A549 (cell line): ENCODE measurements around the gene DTNA. TPM values are rescaled to one million over a fixed set of nuclear protein-coding genes. Genes with fewer than 3 reads are reported as not detected.

Source experiments
- ATAC-seq, 2 experiments: fragments of 200-7000 bp in 1 of 2; fragments of >200 bp in 1 of 2; cut with Nextera tagmentation in 1 of 2; cut with Tn5 transposase in 1 of 2; 3 replicates each; pipeline versions ENCODE4 v1.8.0 to v1.9.1; 2018 to 2020; ENCODE audit warnings: mild to moderate bottlenecking in 1 of 2, moderate library complexity in 1 of 2
- CTCF ChIA-PET: fragments of 300-600 bp; sonication (Branson Sonifier 250); formaldehyde crosslinking; extraction: SDS; loops from one replicate; lab custom pipeline; 2021; ENCODE audit warnings: antibody characterized with exemption, inconsistent platforms; lab: Yijun Ruan, JAX
- POLR2A ChIA-PET: fragments of 350-600 bp; formaldehyde crosslinking; extraction: SDS; loops from one replicate; lab custom pipeline; 2021; ENCODE audit warnings: antibody characterized with exemption, inconsistent platforms; lab: Yijun Ruan, JAX
- DNase-seq, 2 experiments: peaks; one replicate each; pipeline versions ENCODE4 v3.0.0 to v3.0.0-alpha.2; 2011 to 2016; ENCODE audit warnings: low read depth in 1 of 2, low spot score in 1 of 2
- FAIRE-seq: peaks from 2 replicates; lab custom pipeline; 2011; peaks lifted over from hg19 to GRCh38; lab: Jason Lieb, UNC
- H3K27ac ChIP-seq, 2 experiments: fragments of >200 bp; sonication (Bioruptor Twin); formaldehyde crosslinking; 3 replicates each; pipeline ENCODE4 v1.5.1; 2016 to 2017
- H3K4me1 ChIP-seq: fragments of >200 bp; sonication (Bioruptor Twin); formaldehyde crosslinking; 3 replicates; pipeline ENCODE4 v1.6.1; 2016
- H3K4me2 ChIP-seq: fragments of >200 bp; sonication (Bioruptor Twin); formaldehyde crosslinking; 3 replicates; pipeline ENCODE4 v1.6.1; 2016
- H3K4me3 ChIP-seq: fragments of >200 bp; sonication (Bioruptor Twin); formaldehyde crosslinking; 3 replicates; pipeline ENCODE4 v1.5.1; 2016
- H3K9me3 ChIP-seq: fragments of >200 bp; sonication (Bioruptor Twin); formaldehyde crosslinking; 3 replicates; pipeline ENCODE4 v1.6.1; 2016
- EHMT2 ChIP-seq: fragments of 200-600 bp; sonication (generic); IDR thresholded peaks from 2 replicates; pipeline ENCODE4 v1.6.1; 2016; ENCODE audit warnings: antibody characterized with exemption, low read depth, mild to moderate bottlenecking, moderate library complexity
- ESRRA ChIP-seq: fragments of 150-350 bp; IDR thresholded peaks from 2 replicates; pipeline ENCODE4 v1.6.1; 2014; ENCODE audit warnings: mild to moderate bottlenecking, low read length, borderline replicate concordance
- FOSB ChIP-seq: fragments of 250-450 bp; sonication (Bioruptor Pico); IDR thresholded peaks from 2 replicates; pipeline ENCODE4 v1.5.0; 2020; ENCODE audit warnings: mild to moderate bottlenecking, moderate library complexity
- FOXS1 ChIP-seq: fragments of 250-450 bp; sonication (Bioruptor Pico); IDR thresholded peaks from 2 replicates; pipeline ENCODE4 v1.5.0; 2020; ENCODE audit warnings: mild to moderate bottlenecking, moderate library complexity
- GATA3 ChIP-seq: IDR thresholded peaks from 2 replicates; pipeline ENCODE4 v1.6.1; 2012; ENCODE audit warnings: borderline replicate concordance
- HEYL ChIP-seq: fragments of 250-450 bp; sonication (Bioruptor Pico); IDR thresholded peaks from 2 replicates; pipeline ENCODE4 v1.8.0; 2021; ENCODE audit warnings: mild to moderate bottlenecking, moderate library complexity
- HOXA7 ChIP-seq: fragments of 250-450 bp; sonication (Bioruptor Pico); IDR thresholded peaks from 2 replicates; pipeline ENCODE4 v1.5.0; 2020; ENCODE audit warnings: mild to moderate bottlenecking, moderate library complexity
- HOXB13 ChIP-seq: fragments of 250-450 bp; sonication (Bioruptor Pico); IDR thresholded peaks from 2 replicates; pipeline ENCODE4 v1.5.0; 2020; ENCODE audit warnings: low read depth, mild to moderate bottlenecking, moderate library complexity
- JUN ChIP-seq, 2 experiments: fragments of >200 bp; sonication (Bioruptor Twin); formaldehyde crosslinking; IDR thresholded peaks; 2 replicates in 1 of 2; 3 replicates in 1 of 2; pipeline ENCODE4 v1.6.1; 2016 to 2017
- KDM1A ChIP-seq: fragments of 200-600 bp; sonication (generic); IDR thresholded peaks from 2 replicates; pipeline ENCODE4 v1.6.1; 2016; ENCODE audit warnings: low read depth, mild to moderate bottlenecking
- KDM5A ChIP-seq: fragments of 200-600 bp; sonication (generic); IDR thresholded peaks from 2 replicates; pipeline ENCODE4 v1.6.1; 2016; ENCODE audit warnings: antibody characterized with exemption, mild to moderate bottlenecking
- MAFK ChIP-seq: fragments of 450-650 bp; IDR thresholded peaks from 2 replicates; pipeline ENCODE4 v1.6.1; 2014; ENCODE audit not compliant: partially characterized antibody
- MAZ ChIP-seq: fragments of 150-350 bp; IDR thresholded peaks from 2 replicates; pipeline ENCODE4 v1.6.1; 2014; ENCODE audit warnings: antibody characterized with exemption, low read depth, low read length, borderline replicate concordance
- MYC ChIP-seq: IDR thresholded peaks from 2 replicates; pipeline ENCODE4 v1.6.1; 2012; ENCODE audit warnings: mild to moderate bottlenecking, inconsistent platforms, low read length, improper control_type of control experiment, borderline replicate concordance
- NPAS2 ChIP-seq: fragments of 250-450 bp; sonication (Bioruptor Pico); IDR thresholded peaks from 2 replicates; pipeline ENCODE4 v1.8.0; 2022; ENCODE audit warnings: mild to moderate bottlenecking, moderate library complexity, borderline replicate concordance
- PHF8 ChIP-seq: fragments of 200-600 bp; sonication (generic); IDR thresholded peaks from 2 replicates; pipeline ENCODE4 v1.6.1; 2016; ENCODE audit warnings: low read depth, mild to moderate bottlenecking, antibody characterized with exemption, moderate library complexity, borderline replicate concordance
- SREBF2 ChIP-seq: fragments of 450-650 bp; IDR thresholded peaks from 2 replicates; pipeline ENCODE4 v1.6.1; 2014; ENCODE audit warnings: mild to moderate bottlenecking, moderate library complexity
- TP53 ChIP-seq: fragments of 250-450 bp; sonication (Bioruptor Pico); IDR thresholded peaks from 2 replicates; pipeline ENCODE4 v1.5.0; 2021; ENCODE audit warnings: mild to moderate bottlenecking, moderate library complexity
- ZC3H11A ChIP-seq: fragments of 450-650 bp; IDR thresholded peaks from 2 replicates; pipeline ENCODE4 v1.6.1; 2014; ENCODE audit warnings: antibody characterized with exemption, mild to moderate bottlenecking
- ZFP36 ChIP-seq: fragments of 450-650 bp; IDR thresholded peaks from 2 replicates; pipeline ENCODE4 v1.6.1; 2014; ENCODE audit warnings: borderline replicate concordance; ENCODE audit not compliant: partially characterized antibody
- ZNF302 ChIP-seq: fragments of 250-450 bp; sonication (Bioruptor Pico); IDR thresholded peaks from 2 replicates; pipeline ENCODE4 v1.9.0; 2021; ENCODE audit warnings: inconsistent platforms, mild to moderate bottlenecking, moderate library complexity
- ZSCAN20 ChIP-seq: fragments of 250-450 bp; sonication (Bioruptor Pico); IDR thresholded peaks from 2 replicates; pipeline ENCODE4 v1.8.0; 2022; ENCODE audit warnings: mild to moderate bottlenecking, moderate library complexity
- WGBS: methylation state at CpG from one replicate; pipeline ENCODE4 v1.1.6; 2017; ENCODE audit errors: missing lambda C conversion rate; 5-methylcytosine and 5-hydroxymethylcytosine counted together
- polyA plus RNA-seq, 4 experiments: library from polyadenylated mRNA; depleted of rRNA in 3 of 4; stranded (reverse); fragments of >200 nt; fragmentation: RNase III in 1 of 4; extraction: RNeasy Plus Mini Kit Qiagen cat#74134 plus additional on column Dnase treatment in 1 of 4; gene quantifications; 2 replicates in 3 of 4; 3 replicates in 1 of 4; pipeline ENCODE4 v1.2.3, GENCODE V29; 2011 to 2017
- TF ChIP-seq, protein P1 (sequence below): IDR thresholded peaks from 2 replicates; pipeline ENCODE4 v1.6.1; 2012
- TF ChIP-seq, protein P2 (sequence below): fragments of >200 bp; sonication (Bioruptor Twin); formaldehyde crosslinking; IDR thresholded peaks from 3 replicates; pipeline ENCODE4 v1.6.1; 2016
- TF ChIP-seq, protein P3 (sequence below): fragments of 450-650 bp; IDR thresholded peaks from 2 replicates; pipeline ENCODE4 v1.6.1; 2014; ENCODE audit warnings: antibody characterized with exemption
- TF ChIP-seq, protein P4 (sequence below): IDR thresholded peaks from 2 replicates; pipeline ENCODE4 v1.6.1; 2012
- TF ChIP-seq, protein P5 (sequence below): fragments of 250-450 bp; sonication (Bioruptor Pico); IDR thresholded peaks from 2 replicates; pipeline ENCODE4 v1.5.0; 2020; ENCODE audit warnings: low read depth, mild to moderate bottlenecking, moderate library complexity
- TF ChIP-seq, protein P6 (sequence below): fragments of 200-600 bp; sonication (generic); IDR thresholded peaks from 2 replicates; pipeline ENCODE4 v1.6.1; 2016; ENCODE audit warnings: antibody characterized with exemption, mild to moderate bottlenecking, moderate library complexity
- TF ChIP-seq, protein P7 (sequence below): fragments of 150-350 bp; IDR thresholded peaks from 2 replicates; pipeline ENCODE4 v1.6.1; 2014; ENCODE audit warnings: low read depth, mild to moderate bottlenecking, low read length

Gene DTNA
- polyA plus RNA-seq, 2 of the 4 experiments (the other 2 are of a cell fraction): 0.12 TPM; not detected in 1

DNA sequence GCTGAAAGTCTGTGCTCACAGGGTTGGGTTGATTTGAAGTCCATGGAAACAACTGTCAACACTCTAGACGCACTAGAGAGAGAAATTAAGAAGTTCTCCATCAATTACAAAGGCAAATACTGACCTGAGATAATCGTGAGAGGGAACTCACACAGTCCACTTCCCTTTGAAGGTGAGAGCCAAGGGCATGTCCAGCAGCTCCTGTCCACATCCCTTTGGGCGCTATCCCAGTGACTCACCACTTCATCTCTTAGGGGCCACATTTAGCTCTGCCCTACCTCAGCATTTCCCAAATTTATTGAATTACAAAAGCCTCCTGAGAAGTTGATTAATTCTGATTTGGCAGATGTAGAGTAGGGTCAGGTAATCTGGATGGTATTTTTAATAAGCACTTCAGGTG, 182.3 kb downstream of the DTNA start:
- CTCF ChIA-PET: no interaction called here

DNA sequence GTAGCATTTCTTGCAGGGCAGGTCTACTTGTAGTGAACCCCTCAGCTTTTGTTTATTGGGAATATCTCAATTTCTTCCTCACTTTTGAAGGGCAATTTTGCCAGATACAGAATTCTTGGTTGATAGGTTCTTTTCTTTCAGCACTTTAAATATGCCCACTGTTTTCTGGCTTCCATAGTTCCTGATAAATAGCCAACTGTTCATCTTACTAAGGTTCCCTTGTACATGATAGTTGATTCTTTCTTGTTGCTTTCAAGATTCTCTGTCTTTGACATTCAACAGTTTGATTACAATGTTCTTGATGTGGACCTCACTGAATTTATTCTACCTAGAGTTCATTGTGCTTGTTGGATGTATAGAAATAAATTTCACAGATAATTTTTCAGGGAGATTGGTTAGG, 183.1 kb downstream of the DTNA start:
- H3K9me3 ChIP-seq: peaks cover 4% of the 10 kb centered on the region; the same call in 1 of the 3 replicates
- H3K4me3 ChIP-seq: no peak overlapping the region
- no peak overlapping the region for H3K27ac ChIP-seq
- FAIRE-seq (no peak), DNase-seq (no peak), ATAC-seq (no peak)
- ChIA-PET CTCF (no interaction called here), POLR2A (no interaction called here)
- no peaks in the 10 kb centered on the region for H3K4me1 ChIP-seq
- TF ChIP-seq NPAS2 (CRISPR knock-in tag) (no peak), MYC (no peak), KDM5A (no peak), ZNF302 (CRISPR knock-in tag) (no peak), HOXB13 (CRISPR knock-in tag) (no peak), MAFK (no peak), ZFP36 (no peak), EHMT2 (no peak), MAZ (no peak), SREBF2 (no peak)
- TF ChIP-seq, protein P1, sequence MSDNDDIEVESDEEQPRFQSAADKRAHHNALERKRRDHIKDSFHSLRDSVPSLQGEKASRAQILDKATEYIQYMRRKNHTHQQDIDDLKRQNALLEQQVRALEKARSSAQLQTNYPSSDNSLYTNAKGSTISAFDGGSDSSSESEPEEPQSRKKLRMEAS: no peak
- TF ChIP-seq, protein P2, sequence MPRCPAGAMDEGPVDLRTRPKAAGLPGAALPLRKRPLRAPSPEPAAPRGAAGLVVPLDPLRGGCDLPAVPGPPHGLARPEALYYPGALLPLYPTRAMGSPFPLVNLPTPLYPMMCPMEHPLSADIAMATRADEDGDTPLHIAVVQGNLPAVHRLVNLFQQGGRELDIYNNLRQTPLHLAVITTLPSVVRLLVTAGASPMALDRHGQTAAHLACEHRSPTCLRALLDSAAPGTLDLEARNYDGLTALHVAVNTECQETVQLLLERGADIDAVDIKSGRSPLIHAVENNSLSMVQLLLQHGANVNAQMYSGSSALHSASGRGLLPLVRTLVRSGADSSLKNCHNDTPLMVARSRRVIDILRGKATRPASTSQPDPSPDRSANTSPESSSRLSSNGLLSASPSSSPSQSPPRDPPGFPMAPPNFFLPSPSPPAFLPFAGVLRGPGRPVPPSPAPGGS: no peak
- TF ChIP-seq, protein P3, sequence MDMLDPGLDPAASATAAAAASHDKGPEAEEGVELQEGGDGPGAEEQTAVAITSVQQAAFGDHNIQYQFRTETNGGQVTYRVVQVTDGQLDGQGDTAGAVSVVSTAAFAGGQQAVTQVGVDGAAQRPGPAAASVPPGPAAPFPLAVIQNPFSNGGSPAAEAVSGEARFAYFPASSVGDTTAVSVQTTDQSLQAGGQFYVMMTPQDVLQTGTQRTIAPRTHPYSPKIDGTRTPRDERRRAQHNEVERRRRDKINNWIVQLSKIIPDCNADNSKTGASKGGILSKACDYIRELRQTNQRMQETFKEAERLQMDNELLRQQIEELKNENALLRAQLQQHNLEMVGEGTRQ: no peak
- no peak overlapping the region for H3K4me2 ChIP-seq

More for the DNA sequence above, 182.3 kb downstream of the DTNA start:
- H3K4me1 ChIP-seq: no peaks in the 10 kb centered on the region
- FAIRE-seq (no peak), ATAC-seq (no peak), DNase-seq (no peak)
- peaks cover 4% of the 10 kb centered on the region; the same call in 1 of the 3 replicates for H3K9me3 ChIP-seq
- 31% methylated on average over 3 of the region's 3 CpGs for WGBS
- TF ChIP-seq JUN (IDR thresholded peaks at IDR 0.05) (no peak), FOXS1 (CRISPR knock-in tag) (no peak), KDM1A (no peak), NPAS2 (CRISPR knock-in tag) (no peak), HEYL (no peak), PHF8 (no peak), TP53 (CRISPR knock-in tag) (no peak), FOSB (CRISPR knock-in tag) (no peak), ESRRA (no peak), GATA3 (no peak), MAZ (no peak), ZSCAN20 (CRISPR knock-in tag) (no peak), KDM5A (no peak), ZC3H11A (no peak), HOXA7 (CRISPR knock-in tag) (no peak)
- TF ChIP-seq, protein P4, sequence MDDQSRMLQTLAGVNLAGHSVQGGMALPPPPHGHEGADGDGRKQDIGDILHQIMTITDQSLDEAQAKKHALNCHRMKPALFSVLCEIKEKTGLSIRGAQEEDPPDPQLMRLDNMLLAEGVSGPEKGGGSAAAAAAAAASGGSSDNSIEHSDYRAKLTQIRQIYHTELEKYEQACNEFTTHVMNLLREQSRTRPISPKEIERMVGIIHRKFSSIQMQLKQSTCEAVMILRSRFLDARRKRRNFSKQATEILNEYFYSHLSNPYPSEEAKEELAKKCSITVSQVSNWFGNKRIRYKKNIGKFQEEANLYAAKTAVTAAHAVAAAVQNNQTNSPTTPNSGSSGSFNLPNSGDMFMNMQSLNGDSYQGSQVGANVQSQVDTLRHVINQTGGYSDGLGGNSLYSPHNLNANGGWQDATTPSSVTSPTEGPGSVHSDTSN: no peak
- TF ChIP-seq, protein P5, sequence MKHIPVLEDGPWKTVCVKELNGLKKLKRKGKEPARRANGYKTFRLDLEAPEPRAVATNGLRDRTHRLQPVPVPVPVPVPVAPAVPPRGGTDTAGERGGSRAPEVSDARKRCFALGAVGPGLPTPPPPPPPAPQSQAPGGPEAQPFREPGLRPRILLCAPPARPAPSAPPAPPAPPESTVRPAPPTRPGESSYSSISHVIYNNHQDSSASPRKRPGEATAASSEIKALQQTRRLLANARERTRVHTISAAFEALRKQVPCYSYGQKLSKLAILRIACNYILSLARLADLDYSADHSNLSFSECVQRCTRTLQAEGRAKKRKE (CRISPR knock-in tag): no peak
- TF ChIP-seq, protein P2: no peak
- TF ChIP-seq, protein P6, sequence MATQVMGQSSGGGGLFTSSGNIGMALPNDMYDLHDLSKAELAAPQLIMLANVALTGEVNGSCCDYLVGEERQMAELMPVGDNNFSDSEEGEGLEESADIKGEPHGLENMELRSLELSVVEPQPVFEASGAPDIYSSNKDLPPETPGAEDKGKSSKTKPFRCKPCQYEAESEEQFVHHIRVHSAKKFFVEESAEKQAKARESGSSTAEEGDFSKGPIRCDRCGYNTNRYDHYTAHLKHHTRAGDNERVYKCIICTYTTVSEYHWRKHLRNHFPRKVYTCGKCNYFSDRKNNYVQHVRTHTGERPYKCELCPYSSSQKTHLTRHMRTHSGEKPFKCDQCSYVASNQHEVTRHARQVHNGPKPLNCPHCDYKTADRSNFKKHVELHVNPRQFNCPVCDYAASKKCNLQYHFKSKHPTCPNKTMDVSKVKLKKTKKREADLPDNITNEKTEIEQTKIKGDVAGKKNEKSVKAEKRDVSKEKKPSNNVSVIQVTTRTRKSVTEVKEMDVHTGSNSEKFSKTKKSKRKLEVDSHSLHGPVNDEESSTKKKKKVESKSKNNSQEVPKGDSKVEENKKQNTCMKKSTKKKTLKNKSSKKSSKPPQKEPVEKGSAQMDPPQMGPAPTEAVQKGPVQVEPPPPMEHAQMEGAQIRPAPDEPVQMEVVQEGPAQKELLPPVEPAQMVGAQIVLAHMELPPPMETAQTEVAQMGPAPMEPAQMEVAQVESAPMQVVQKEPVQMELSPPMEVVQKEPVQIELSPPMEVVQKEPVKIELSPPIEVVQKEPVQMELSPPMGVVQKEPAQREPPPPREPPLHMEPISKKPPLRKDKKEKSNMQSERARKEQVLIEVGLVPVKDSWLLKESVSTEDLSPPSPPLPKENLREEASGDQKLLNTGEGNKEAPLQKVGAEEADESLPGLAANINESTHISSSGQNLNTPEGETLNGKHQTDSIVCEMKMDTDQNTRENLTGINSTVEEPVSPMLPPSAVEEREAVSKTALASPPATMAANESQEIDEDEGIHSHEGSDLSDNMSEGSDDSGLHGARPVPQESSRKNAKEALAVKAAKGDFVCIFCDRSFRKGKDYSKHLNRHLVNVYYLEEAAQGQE: no peak
- TF ChIP-seq, protein P7, sequence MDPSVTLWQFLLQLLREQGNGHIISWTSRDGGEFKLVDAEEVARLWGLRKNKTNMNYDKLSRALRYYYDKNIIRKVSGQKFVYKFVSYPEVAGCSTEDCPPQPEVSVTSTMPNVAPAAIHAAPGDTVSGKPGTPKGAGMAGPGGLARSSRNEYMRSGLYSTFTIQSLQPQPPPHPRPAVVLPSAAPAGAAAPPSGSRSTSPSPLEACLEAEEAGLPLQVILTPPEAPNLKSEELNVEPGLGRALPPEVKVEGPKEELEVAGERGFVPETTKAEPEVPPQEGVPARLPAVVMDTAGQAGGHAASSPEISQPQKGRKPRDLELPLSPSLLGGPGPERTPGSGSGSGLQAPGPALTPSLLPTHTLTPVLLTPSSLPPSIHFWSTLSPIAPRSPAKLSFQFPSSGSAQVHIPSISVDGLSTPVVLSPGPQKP: no peak
- H3K4me3 ChIP-seq: no peak overlapping the region
- no peak overlapping the region for H3K4me2 ChIP-seq
- POLR2A ChIA-PET: no interaction called here
- H3K27ac ChIP-seq: no peak overlapping the region
